AG04450 (cell line): Measurements from ENCODE around the gene PAAF1. TPM values are rescaled to one million over a fixed set of nuclear protein-coding genes. Genes with fewer than 3 reads are reported as not detected.

ENCODE experiments used
- CTCF ChIA-PET: fragments of 300-600, 350-600 bp; formaldehyde crosslinking; extraction: SDS; loops from one replicate; lab custom pipeline; 2022; ENCODE audit warnings: antibody characterized with exemption, inconsistent platforms; lab: Charles Lee
- POLR2A ChIA-PET: fragments of 350-600 bp; formaldehyde crosslinking; extraction: SDS; loops from one replicate; lab custom pipeline; 2021; ENCODE audit warnings: antibody characterized with exemption, inconsistent platforms; lab: Yijun Ruan, JAX
- DNase-seq: peaks from one replicate; pipeline ENCODE4 v3.0.0-alpha.2; 2011; ENCODE audit warnings: low read depth, low spot score
- H3K27ac ChIP-seq: one replicate; pipeline ENCODE4 v1.5.1; 2012; ENCODE audit warnings: low read depth, low read length, control low read depth
- H3K27me3 ChIP-seq: one replicate; pipeline ENCODE4 v1.6.0; 2012; ENCODE audit warnings: low read length; ENCODE audit not compliant: control insufficient read depth, insufficient read depth
- H3K4me3 ChIP-seq: 2 replicates; pipeline ENCODE4 v1.5.1; 2011; ENCODE audit warnings: mild to moderate bottlenecking, low read depth, low read length, control low read depth
- H3K9me3 ChIP-seq: 2 replicates; pipeline ENCODE4 v1.5.1; 2012; ENCODE audit warnings: low read length; ENCODE audit not compliant: control insufficient read depth, insufficient read depth
- CTCF ChIP-seq: IDR thresholded peaks from 2 replicates; pipeline ENCODE4 v1.5.1; 2011; ENCODE audit warnings: low read depth, low read length, control low read depth, inconsistent platforms
- polyA plus RNA-seq: library from polyadenylated mRNA; depleted of rRNA; stranded (reverse); fragments of >200 nt; gene quantifications from 2 replicates; pipeline ENCODE4 v1.2.3, GENCODE V29; 2011

PAAF1 gene
- polyA plus RNA-seq, 1 experiment: 18.5 TPM

DNA sequence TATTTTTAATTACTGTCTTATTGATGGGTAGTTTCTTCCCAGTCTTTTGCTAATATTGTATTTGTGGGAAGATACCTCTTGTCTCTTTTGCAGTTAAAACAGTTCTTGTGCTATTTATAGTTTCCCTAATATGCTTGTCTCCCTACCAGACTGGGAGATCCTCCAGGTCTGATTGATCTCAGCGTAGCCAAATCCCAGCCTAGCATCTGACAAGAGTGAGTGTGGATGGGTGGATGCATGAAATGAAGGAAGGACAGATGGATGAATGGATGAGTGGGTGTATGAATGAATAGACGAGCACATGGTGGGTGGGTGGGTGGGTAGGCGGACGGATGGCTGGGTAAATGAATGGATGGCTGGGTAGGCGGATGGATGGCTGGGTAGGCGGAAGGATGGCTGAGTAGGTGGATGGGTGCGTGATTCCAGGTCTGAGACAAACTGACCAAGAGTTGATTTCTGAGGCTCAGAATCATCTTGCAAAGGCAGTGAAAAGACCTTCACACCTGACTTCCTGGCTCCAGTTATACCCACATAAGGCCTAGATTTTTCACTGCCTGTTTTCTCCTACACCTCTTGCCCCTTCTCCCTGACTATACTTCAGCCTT, 85.4 kb downstream of the PAAF1 start:
- Histone ChIP-seq H3K9me3 (no peaks in the 10 kb centered on the region; the same call in 1 of the 2 replicates), H3K27ac (no peak overlapping the region), H3K4me3 (no peak overlapping the region), H3K27me3 (peaks cover 8% of the 10 kb centered on the region)
- TF ChIP-seq CTCF: no peak
- ChIA-PET POLR2A (no interaction called here), CTCF (no interaction called here)
- no peak for DNase-seq

- POLR2A ChIA-PET: no interaction called here
- Histone ChIP-seq H3K4me3 (no peak overlapping the region), H3K27me3 (peaks cover 8% of the 10 kb centered on the region), H3K9me3 (no peaks in the 10 kb centered on the region), H3K27ac (no peak overlapping the region)
- CTCF ChIA-PET: interaction anchor here (0.6 to 2.2 kb wide), 22 partner anchors 9 to 489 kb away, joined by 3 to 12 read pairs (median 4); partner anchors contain the start of genes PPME1 and UCP2
- TF ChIP-seq CTCF: no peak
- no peak for DNase-seq
Observed at GRCh38 chr11:73963861-73964260, 87.1 kb downstream of the PAAF1 start.

DNA sequence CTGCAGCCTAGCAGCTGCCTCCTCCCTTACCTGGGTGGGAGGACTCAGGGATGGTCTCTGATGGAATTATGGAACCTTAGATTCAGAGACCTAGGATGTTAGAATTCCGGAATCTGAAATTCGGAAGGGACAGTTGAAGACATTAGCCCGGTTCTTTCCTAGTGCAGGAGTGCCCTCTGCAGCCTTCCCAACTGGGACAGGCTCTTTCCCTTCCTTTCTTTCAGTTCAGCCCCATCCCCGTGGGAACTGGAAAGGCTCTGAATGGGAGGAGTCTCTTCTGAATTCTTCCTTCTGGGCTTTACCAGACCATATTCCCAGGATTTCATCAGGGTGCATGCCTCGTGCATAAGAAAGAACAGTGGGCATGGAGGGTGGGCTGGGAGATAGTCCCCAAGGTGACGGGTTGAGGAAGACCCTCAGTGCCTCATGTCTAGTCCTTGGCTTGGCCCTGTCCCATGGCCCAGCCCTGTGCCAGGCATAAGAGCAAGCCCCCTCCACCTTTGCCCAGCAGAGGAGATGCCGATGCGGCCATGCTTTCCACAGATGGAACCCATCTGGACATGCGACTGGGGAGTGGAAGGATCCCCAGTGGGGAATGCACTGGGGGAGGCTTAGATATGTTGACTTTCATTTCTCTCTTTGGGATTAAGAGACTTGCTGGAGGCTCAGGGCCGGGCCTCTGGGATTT, 88.4 kb downstream of the PAAF1 start:
- Histone ChIP-seq H3K4me3 (no peak overlapping the region), H3K27me3 (peaks cover 8% of the 10 kb centered on the region), H3K27ac (no peak overlapping the region), H3K9me3 (no peaks in the 10 kb centered on the region; the same call in 1 of the 2 replicates)
- CTCF ChIA-PET: interaction anchor here (0.7 to 2.2 kb wide), 8 partner anchors 10 to 485 kb away, joined by 3 to 12 read pairs (median 5); no protein-coding TSS in a partner anchor
- TF ChIP-seq CTCF: 0 out of 2 replicates have a peak, but pooled peaks have one; percentile 7
- no peak for DNase-seq
- POLR2A ChIA-PET: no interaction called here

- POLR2A ChIA-PET: no interaction called here
- DNase-seq: no peak
- Histone ChIP-seq H3K9me3 (no peaks in the 10 kb centered on the region; the same call in 1 of the 2 replicates), H3K27ac (no peak overlapping the region), H3K4me3 (no peak overlapping the region), H3K27me3 (peaks cover 8% of the 10 kb centered on the region)
- CTCF ChIA-PET: no interaction called here
- no peak for TF ChIP-seq CTCF
Observed at GRCh38 chr11:73965764-73966121, 88.9 kb downstream of the PAAF1 start.

DNA sequence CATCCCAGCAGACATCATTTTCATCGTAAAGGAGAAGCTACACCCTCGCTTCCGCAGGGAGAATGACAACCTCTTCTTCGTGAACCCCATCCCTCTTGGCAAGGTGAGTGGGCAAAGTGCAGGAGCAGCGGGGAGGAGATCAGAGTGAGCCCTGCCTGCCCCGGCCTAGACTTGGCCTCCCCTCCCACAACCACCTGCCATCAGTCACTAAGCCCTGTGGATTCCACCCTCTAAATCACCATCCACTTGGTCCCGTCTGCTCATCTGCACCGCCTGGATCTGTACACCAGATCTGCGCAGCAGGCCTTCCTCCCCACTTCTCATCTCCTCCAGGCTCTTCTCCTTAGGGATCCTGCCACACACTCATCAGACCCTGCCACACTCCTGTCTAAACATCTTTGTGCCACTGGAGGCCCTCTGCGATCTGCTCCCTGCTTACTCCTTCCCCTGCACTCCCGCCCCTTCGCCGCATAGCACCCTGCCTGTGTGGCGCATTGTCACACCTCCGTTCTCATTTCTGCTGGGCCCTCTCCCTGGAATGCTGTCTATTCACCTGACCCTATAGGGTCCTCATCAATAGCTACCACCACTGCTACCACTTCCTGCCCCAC, 91.7 kb downstream of the PAAF1 start:
- Histone ChIP-seq H3K4me3 (no peak overlapping the region), H3K27me3 (peaks cover 8% of the 10 kb centered on the region), H3K9me3 (no peaks in the 10 kb centered on the region; the same call in 1 of the 2 replicates), H3K27ac (peak overlapping the region; percentile 11)
- ChIA-PET CTCF (no interaction called here), POLR2A (no interaction called here)
- no peak for TF ChIP-seq CTCF
- DNase-seq: no peak
